ENCODE measurements around the gene PANK1.
"Not testable (repeated sequence)": the region's sequence is repeated elsewhere in the genome, so short reads cannot be mapped to it uniquely, and the experiment has no call there.

Gene PANK1

DNA sequence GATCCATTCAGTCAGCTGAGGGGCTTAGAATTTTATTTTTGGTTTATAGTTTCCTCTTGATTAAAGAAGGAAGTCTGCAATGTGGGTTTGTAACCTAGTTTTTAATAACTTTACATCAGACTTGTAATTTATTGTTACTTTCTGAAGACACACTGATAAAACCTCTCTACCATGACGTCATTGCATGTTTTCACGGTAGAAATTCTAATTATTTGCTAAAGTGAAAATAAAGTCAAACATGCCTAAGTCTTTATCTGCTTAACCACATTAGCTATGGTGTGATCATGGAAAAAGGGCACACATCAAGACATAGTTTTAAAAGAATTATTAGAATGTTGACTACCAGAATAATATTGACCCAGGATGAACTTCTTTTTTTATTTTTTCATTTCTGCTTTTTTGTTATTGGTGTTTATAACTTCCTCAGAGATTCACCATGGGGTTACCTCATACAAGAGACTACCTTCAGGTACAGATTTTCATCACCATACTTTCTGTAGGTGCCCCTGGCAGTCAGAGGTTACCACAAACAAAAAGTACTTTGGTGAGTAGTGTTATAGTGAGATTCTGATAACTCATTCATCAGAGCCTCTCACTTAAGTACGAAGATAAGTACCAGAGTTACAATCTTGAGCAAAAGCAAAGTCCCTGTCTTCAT is 7.0 kb upstream of the PANK1 start:
- DNase-seq, result no peak

DNA sequence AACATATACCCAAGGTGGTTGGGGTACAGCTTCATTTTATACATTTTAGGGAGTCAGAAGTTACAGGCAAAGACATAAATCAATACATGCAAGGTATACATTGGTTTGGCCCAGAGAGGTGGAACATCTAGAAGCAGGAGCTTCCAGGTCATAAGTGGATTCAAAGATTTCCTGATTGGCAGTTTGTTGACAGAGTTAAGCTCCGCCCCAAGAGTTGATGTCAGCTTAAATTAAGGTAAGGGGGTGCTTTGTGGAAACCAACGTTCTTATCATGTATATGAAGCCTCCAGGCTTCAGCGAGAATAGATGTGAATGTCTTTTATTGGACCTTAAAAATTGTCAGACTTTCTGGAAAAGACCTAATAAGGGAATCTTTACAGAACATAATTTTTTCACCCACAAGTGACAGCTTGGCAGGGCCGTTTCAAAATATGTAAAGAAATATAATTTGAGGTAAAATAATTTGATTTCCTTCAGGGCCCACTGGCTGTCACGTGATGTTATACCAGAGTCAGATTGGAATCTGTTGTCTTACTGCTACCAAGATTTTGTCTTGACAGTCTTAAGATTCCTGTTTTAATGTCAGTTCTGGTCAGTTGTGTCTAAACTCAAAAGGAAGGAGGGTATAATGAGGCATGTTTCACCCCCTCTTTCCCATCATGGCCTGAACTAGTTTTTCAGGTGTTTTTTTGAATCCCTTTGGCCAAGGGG is 6.3 kb upstream of the PANK1 start:
- DNase-seq, result no peak

DNA sequence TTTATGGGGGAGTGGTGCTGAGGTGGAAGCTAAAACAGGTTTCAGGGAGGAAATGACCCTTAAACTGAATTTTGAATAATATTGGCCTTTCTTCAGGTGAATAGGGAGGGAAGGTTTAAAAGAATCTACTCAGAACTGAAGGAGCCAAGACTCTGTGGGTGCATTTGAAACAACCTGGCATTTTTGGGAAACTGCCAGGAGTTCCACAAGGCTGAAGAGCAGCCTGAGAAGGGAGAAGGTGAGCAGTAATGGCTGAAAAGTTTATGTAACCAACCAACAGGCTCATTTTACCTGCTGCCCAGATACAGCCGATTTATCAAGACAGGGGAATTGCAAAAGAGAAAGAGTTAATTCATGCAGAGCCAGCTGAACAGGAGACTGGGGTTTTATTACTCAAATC is 4.0 kb upstream of the PANK1 start:
- DNase-seq, result no peak

DNA sequence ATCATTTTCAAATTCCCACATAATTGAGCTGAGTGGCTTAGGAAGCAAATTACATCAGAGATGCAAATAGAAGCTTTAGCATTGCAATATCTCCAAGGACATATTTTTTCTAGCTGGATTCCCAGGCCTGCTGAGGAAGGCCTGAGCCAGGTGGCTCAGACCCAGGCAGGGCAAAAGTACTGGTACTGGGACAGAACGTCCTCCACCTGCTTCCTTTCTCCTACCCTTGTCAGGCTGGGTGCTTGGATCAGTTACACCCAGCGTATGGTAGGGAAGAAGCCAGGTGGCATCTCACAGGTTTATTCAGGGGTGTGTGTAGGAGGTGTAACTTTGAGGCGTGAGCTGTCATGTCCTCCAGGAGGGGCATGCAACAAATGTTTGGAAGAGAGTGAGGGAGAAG is 3.0 kb upstream of the PANK1 start:
- DNase-seq, result no peak

DNA sequence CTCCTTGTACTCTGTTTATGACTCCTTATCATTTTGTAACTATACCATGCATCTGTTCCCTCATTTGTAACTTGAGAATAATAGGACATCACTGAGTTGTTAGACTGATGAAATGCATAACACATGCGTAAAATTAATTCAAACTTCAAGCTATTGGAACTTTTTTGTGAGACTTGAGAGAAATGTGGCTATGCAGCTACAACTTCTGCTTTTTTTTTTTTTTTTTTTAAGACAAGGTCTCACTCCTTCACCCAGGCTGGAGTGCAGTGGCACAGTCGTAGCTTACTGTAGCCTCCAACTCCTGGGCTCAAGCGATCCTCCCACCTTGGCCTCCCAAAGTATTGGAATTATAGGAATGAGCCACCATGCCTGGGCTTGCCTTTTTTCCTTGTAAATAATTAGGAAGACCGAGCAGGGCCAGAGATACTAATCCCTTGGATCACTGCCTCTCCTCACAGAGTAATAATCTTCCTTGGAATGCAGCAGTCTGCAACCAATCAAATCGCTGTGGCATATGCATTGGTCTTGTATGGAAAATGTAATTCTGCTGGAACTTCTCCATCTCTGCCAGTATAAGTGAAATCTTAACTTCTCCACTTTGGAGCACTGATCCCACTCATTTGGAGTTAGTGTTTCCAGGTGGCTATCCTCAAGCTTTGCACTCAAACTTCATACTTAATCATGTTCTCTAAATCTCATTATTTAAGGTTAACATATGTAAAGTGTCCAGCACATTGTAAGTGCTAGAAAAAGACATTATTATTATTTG is 2.0 kb upstream of the PANK1 start:
- no peak for DNase-seq

DNA sequence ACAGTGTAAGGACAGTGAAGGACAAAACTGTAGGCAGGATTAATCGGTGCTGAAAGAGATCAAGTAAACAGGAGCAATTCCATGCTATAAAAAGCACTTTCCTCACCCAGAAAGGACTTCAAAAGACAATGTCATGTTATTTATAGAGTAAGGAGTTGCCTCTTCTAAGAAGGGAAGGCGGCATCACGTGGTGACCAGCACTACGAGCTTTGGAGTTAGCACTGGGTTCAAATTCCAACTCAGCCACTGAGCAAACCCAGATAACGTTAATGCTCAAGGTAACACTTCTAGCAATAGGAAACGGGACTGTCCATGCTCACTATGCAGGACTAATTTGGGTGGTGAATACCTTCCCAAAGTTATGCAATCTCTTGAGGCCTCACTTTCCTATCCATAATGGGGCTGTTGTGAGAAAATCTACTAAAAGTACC is 715 bp upstream of the PANK1 start:
- no peak for DNase-seq

DNA sequence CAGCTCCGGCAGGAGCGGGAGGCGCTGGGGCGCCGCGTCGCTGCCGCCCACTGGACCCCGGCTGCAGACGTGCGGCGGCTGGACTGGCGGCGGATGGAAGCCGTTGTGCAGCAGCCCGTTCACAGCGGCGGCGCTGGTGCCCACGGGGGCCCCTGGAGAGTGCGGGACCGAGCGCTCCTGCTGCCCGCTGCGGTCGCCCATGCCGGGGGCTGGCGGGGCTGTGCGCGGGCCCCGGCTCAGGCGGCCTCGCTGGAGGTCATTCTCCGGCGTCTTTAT is 413 bp downstream of the PANK1 start:
- peak in 1 of 2 experiments; percentile 31 for DNase-seq

DNA sequence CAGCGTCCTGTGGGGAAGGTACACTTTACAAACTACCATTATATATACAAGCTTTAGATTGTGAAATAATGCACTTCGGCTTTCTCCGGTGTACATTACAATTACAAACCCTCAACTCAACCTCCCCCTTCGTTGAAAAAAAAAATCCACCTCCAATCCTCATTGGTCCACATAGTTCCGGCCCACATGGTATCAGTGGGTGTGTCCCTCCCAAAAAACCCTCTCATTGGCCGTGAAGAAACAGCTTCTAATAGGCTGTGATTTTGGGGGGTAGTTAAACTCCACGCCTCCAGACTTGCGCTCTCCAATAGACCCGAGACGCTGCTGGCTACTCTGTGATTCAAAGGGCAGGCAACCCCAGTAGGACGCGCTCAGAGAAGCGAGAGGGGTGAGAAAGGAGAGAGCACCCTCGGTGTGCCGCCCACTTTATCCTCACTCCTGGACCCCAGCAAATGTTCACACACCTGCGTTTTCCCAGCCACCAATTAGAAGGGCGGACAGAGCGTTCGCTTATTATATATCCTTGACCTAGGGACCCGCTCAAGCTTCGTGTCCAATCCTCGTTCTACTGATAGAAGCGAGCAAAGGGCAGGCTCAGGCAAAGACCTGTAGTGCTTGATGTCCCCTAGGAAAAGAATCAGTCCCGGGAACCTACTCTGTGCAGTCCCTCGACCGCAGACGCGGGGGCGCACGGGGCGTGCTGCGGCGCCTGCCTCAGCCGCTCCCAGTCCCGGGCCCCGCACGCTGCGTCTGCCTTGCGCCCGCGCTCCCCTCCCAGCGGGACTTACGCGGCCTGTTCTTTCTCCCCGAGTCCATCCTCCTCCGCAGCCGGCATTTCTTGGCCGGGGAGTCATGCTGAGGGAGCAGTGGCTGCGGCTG is 991 bp downstream of the PANK1 start:
- DNase-seq, result peak; percentile 88 to 95

DNA sequence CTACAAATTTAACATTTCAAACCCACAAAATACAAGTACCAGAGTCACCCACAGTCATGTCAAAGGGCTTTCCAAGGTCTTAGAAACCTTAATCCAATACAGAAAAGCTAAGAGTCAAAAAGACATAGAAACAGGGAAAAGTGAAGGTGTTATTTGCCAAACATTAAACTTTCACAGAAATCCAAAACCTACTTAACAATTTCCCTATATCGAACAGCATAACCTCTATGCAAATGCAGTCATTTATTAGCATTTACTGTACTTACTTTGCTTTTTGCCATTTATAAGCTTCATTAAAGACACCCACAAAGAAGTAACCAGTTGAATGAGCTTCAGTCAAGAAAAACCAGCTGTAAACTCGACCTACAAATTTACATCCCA is 1.6 kb downstream of the PANK1 start:
- no peak for DNase-seq

DNA sequence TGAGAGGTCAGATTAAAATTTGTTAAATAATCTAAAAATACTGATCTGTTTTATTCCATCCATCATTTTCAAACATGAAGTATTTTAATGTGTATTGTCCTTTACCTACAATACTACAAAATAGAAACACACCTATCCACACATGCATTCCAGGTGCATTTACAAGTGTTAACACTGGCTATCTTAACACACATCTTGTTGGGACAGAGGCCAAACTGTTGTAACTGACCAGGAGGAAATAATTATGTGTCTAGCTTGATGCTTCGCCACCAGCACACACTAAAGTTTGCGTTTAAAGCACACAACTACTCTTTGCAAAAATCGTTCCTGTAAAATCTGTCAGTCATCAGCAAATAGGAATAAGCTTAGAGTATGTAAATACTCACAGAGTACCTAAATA is 2.8 kb downstream of the PANK1 start:
- no peak for DNase-seq

DNA sequence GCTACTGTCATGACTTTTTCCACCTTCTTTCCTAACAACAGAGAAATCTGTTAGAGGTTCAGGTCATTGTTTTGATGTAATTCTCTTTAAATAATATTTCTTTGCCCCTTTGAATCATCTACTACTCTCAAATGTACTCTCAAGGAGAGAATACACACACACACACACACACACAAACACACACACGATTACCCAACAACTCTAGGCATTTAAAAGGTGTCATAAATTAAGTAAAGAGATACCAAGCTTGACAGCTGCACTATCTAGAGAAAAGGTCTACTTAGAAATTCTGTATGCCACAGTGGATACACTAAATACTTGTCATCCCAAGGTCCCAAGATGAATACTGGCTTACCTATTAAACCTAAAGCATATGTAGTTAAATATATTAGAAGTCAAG is 4.8 kb downstream of the PANK1 start:
- no peak for DNase-seq

DNA sequence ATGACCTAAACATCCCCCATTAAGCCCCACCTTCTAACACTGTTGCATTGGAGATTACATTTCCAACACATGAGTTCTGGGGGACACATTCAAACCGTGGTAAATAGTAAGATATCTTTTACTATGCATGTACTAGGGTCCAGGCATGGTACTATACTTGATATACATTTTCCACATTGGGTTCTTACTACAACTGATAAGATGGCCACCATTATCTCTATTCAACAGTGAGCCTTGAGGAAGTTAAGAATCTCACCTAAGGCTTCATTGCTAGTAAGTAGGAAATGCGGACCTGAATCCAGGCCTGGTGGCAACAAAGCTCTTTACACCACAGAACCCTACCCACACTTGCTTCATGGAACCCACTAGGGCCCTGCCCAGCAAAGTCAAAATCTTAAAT is 5.7 kb downstream of the PANK1 start:
- DNase-seq, result no peak

DNA sequence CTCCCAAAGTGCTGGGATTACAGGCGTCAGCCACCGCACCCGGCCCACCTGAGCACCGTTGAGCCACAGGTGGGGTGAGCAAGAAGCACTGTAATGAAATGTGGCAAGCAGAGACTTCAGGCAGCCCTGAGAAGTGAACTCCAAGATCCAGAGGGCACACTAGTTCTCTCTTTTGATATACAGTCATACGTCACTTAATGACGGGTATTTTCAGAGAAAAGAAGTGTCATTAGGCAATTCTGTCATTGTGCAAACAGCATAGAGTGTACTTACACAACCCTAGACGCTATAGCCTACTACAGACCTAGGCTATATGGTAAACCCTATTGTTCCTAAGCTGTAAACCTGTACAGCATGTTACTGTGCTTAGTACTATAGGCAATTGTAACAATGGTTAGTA is 7.9 kb downstream of the PANK1 start:
- no peak for DNase-seq

DNA sequence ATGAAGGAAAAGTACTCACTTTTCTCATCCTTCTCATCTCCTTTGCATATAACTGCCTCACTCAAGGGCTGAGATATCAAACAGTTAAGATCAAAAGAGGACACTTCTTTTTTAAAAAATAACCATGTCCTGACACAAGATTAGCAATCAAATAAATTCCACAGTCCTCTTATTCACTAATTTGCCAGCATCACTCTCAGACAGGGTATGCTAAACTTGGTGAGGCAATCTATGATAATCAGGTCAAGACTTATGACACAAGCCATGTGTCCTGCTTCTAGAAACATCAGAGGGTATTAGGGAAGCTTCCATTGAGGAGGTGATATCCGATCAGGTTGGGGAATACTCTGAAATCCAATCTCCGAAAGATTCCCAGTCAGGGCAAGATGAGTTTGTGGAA is 10.4 kb downstream of the PANK1 start:
- DNase-seq, result no peak

DNA sequence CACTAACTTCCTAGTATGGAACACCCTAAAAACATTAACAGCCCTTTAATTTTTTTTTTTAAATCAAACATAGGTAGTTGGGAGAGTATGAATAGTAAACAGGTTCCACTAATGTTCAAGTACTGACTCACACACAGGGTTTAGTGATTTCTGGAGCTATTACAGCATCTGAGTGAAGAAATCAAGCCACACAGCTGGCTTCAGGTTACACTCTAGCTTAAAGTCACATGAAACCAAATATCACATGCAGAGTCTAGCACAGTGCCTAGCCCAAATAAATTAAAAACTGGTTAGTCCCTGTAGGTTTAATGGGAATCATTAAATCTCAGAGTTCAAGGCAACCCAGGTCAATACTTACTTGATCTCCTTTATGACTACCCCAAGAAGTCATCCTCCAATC is 11.6 kb downstream of the PANK1 start:
- no peak for DNase-seq

DNA sequence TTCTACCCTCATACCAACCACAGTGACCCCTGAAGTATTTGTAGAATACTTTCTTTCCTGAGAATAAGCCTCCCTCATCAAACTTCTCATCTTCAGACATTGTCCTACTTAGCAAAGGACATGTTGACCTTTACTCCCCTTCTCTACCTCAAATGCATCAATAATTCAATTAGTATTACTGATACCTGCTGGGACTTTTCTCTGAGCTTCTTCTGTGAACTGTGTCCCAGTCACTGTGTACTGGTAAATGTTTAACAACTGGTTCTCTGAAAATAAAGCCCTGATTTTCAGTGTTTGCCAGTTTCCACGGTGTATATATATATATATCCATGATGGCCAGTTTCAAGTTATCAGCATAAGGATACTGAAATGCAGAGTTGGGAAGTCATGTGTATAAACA is 12.2 kb downstream of the PANK1 start:
- no peak for DNase-seq

DNA sequence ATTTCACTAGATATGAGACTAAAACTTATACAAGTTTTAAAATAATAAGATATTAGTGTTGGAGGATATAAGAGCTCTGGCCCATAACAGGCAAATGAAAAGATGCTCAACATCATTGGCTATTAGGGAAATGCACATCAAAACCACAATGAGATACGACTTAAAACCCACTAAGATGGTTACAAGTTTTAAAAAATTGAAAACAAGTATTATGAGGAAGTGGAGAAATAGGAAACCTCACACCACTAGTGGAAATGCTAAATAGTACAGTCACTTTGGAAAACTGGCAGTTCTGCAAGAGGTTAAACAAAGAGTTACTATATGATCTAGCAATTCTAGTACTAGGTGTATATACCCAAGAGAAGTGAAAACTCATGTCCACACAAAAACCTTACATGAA is 17.2 kb downstream of the PANK1 start:
- DNase-seq, result no peak

DNA sequence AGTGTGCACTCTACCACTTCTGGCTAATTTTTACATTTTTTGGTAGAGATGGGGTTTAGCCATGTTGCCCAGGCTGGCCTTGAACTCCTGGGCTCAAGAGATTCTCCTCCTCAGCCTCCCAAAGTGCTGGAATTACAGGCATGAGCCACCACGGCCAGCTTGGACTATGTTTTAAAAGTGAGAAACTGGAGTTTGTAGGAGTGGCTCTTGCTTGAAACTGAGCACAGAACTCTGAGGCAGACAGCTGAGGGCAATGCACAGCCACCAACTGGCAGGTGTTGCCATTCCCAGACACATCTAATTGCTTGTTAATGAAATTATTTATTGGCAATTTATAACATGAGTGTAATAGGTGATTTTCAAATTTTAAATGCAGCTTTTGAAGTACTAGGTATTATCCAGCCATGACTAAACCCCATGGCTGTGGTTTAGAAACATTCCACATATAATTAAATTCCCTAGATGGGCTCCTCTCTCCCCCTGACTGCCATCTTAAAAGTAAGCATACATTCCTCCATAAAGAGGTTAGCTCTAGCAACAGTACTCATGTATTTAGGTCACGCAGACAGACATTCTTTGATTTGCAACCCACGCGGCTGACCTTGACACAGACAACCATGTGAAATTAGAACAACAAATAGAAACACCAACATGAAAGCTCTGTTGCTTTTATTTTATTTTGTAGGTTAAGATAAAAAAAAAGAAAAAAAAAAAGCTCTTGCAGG is 19.8 kb downstream of the PANK1 start:
- no peak for DNase-seq

DNA sequence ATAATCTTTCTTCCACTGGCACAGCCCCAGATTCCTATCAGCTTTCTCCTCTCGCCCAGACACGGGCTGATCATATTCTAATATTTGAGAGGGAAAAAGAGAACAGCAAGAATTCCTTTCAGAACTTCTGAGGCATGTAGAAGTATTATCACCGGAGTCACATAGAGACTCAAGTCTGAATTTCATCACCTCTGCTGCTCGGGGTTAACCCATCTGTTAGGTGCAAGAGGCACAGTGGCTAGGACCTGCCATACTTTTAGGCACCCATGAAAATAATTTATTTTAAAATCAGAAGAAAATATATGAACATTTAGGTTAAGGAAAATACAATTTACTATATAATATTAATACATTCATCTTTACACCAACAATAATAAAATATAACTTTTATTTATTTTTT is 21.0 kb downstream of the PANK1 start:
- no peak for DNase-seq

DNA sequence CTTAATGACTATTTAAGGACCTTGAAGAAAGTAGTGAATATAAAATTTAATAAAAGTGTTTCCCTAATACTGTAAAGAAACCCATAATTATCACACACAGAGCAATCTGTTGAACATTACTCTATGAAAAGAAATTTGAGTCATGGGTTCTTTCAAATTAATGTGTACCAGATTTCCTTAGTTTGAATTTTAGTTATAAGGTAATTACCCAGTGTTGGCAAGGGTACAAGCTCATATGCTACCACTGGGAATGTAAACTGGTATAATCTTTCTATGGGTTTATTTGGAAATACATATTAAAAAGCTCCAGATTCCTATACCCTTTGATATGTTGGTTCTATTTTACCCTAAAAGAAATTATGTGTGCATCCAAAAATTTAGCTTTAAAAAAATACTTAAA is 22.9 kb downstream of the PANK1 start:
- no peak for DNase-seq

DNA sequence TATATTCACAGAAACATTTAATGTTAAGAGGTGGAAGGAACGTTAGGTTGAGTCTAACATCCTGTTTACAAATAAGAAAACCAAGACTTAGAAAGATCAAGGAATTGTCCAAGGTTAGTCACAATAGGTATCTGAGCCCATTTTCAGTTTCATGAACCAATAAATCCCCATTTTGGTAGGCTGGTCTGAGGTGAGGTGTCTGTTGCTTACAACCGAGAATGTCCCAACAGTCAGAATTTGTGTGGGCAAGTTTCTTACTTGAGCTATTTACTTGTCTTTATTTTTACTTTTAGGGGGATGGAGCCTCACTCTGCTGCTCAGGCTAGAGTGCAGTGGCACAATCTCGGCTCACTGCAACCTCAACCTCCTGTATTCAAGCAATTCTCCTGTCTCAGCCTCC is 23.6 kb downstream of the PANK1 start:
- DNase-seq, result no peak

DNA sequence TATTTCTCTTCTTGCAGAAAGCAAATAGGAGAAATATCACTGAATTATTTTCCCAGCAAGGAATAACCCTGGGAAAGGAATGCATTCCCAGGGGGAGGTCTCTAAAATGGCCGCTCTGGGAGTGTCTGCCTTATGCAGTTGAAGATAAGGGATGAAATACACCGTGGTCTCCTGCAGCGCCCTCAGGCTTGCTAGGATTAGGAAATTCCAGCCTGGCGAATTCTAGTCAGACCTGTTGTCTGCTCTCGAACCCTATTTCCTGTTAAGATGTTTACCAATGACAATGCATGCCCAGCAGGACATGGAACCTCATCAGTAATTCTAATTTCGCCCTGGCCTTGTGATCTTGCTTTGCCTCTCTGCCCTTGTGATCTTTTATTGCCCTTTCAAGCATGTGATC is 24.7 kb downstream of the PANK1 start:
- DNase-seq, result not testable (repeated sequence)

DNA sequence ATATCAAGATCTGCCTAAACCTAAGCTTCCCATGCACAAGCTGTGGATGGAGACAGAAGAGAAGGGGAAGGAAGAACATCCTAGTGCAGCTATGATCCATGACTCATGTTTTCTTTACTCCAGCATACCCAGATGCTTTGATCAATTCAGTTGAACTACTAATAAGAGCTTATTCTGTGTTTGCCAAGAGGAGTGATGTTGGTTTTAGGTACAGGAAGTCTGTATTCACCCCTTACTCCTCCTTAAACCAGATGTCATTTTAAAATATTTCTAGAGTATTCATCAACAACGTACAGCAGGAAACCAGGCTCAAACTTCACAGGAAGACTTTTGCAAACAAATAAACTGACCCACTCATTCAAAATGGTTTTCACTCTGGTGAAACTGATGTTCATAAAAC is 29.2 kb downstream of the PANK1 start:
- no peak for DNase-seq

All from NCI-H2081 (cell line).